H1 (cell line): ENCODE measurements around the gene NEDD4L. TPM values are rescaled to one million over a fixed set of nuclear protein-coding genes. Genes with fewer than 3 reads are reported as not detected.

Experiments
- CTCF ChIA-PET: fragments of 300-600 bp; sonication (Branson Sonifier 250); formaldehyde crosslinking; loops from one replicate; lab custom pipeline; 2021; ENCODE audit not compliant: partially characterized antibody; lab: Charles Lee
- POLR2A ChIA-PET: fragments of 300-600 bp; sonication (Branson Sonifier 250); formaldehyde crosslinking; loops from one replicate; lab custom pipeline; 2021; ENCODE audit warnings: inconsistent platforms; ENCODE audit not compliant: partially characterized antibody; lab: Charles Lee
- DNase-seq, 2 experiments: peaks; one replicate each; pipeline versions ENCODE4 v3.0.0 to v3.0.0-alpha.2; 2010 to 2022; ENCODE audit warnings: low spot score in 2 of 2, low read depth in 1 of 2, mixed read lengths in 1 of 2
- FAIRE-seq: peaks from 2 replicates; lab custom pipeline; 2011; peaks lifted over from hg19 to GRCh38; lab: Jason Lieb, UNC
- H2AFZ ChIP-seq: 2 replicates; pipeline ENCODE4 v1.8.1; 2012; ENCODE audit warnings: low read length, inconsistent platforms
- H2AK5ac ChIP-seq: 2 replicates; pipeline ENCODE4 v1.6.1; 2013; ENCODE audit warnings: low read depth, low read length
- H2BK120ac ChIP-seq: replicated peaks from 2 replicates; pipeline ENCODE3; 2013; ENCODE audit warnings: low read depth, low read length, inconsistent platforms
- H2BK12ac ChIP-seq: 2 replicates; pipeline ENCODE4 v1.6.1; 2013; ENCODE audit warnings: low read depth, low read length
- H2BK15ac ChIP-seq: 2 replicates; pipeline ENCODE4 v1.6.1; 2013; ENCODE audit warnings: low read length
- H2BK20ac ChIP-seq: 2 replicates; pipeline ENCODE4 v1.6.1; 2013; ENCODE audit warnings: low read length
- H2BK5ac ChIP-seq: 2 replicates; pipeline ENCODE4 v1.6.1; 2013; ENCODE audit warnings: low read depth, low read length
- H3K14ac ChIP-seq: 2 replicates; pipeline ENCODE4 v1.6.1; 2013; ENCODE audit warnings: inconsistent platforms; ENCODE audit not compliant: insufficient read length
- H3K18ac ChIP-seq: 2 replicates; pipeline ENCODE4 v1.6.1; 2013; ENCODE audit warnings: low read length; ENCODE audit errors: extremely low read depth
- H3K23ac ChIP-seq: 2 replicates; pipeline ENCODE4 v1.6.1; 2013; ENCODE audit warnings: inconsistent platforms; ENCODE audit not compliant: insufficient read length
- H3K23me2 ChIP-seq: 2 replicates; pipeline ENCODE4 v1.6.1; 2013; ENCODE audit warnings: low read depth, low read length
- H3K27ac ChIP-seq: 2 replicates; pipeline ENCODE4 v1.6.1; 2011; ENCODE audit warnings: low read depth, low read length, inconsistent platforms
- H3K27me3 ChIP-seq, 4 experiments: replicated peaks in 1 of 4; 1 replicate in 1 of 4; 2 replicates in 3 of 4; pipeline versions ENCODE4 v1.6.1 to v1.8.1; 2011 to 2013; ENCODE audit warnings: low read length in 3 of 4, mild to moderate bottlenecking in 3 of 4, inconsistent platforms in 2 of 4, mixed read lengths in 2 of 4, moderate library complexity in 1 of 4; ENCODE audit not compliant: control insufficient read depth in 3 of 4, insufficient read depth in 3 of 4; ENCODE audit errors: extremely low read depth in 1 of 4
- H3K36me3 ChIP-seq, 4 experiments: 2 replicates each; pipeline versions ENCODE4 v1.6.1 to v1.8.1; 2011 to 2013; ENCODE audit warnings: mild to moderate bottlenecking in 4 of 4, low read length in 3 of 4, moderate library complexity in 2 of 4, control low read depth in 1 of 4, inconsistent platforms in 1 of 4; ENCODE audit not compliant: insufficient read depth in 4 of 4, control insufficient read depth in 2 of 4
- H3K4ac ChIP-seq: replicated peaks from 2 replicates; pipeline ENCODE3; 2013; ENCODE audit warnings: low read length, low read depth, mixed read lengths, inconsistent platforms; ENCODE audit not compliant: insufficient read length
- H3K4me1 ChIP-seq, 4 experiments: replicated peaks in 1 of 4; 1 replicate in 1 of 4; 2 replicates in 3 of 4; pipeline versions ENCODE4 v1.6.1 to v1.8.1; 2011 to 2013; ENCODE audit warnings: low read length in 3 of 4, inconsistent platforms in 2 of 4, mixed read lengths in 1 of 4; ENCODE audit not compliant: insufficient read depth in 4 of 4, control insufficient read depth in 3 of 4
- H3K4me2 ChIP-seq, 2 experiments: 2 replicates each; pipeline versions ENCODE4 v1.6.1 to v1.8.1; 2011 to 2013; ENCODE audit warnings: low read depth in 2 of 2, low read length in 2 of 2, control low read depth in 1 of 2, inconsistent platforms in 1 of 2, mild to moderate bottlenecking in 1 of 2; ENCODE audit not compliant: insufficient read depth in 1 of 2
- H3K4me3 ChIP-seq, 4 experiments: fragments of 200-600, 300-600 bp in 1 of 4; sonication (generic), shearing (Covaris generic), sonication (Bioruptor Twin) in 1 of 4; 2 replicates each; pipeline versions ENCODE4 v1.5.1 to v1.8.1; 2011 to 2016; ENCODE audit warnings: low read length in 4 of 4, low read depth in 3 of 4, control low read depth in 2 of 4, inconsistent platforms in 2 of 4, mild to moderate bottlenecking in 2 of 4, mixed read lengths in 1 of 4, moderate library complexity in 1 of 4; ENCODE audit not compliant: insufficient read depth in 2 of 4; ENCODE audit errors: extremely low read depth in 1 of 4
- H3K56ac ChIP-seq: replicated peaks from 2 replicates; pipeline ENCODE3; 2013; ENCODE audit warnings: low read depth, mild to moderate bottlenecking, mixed read lengths, low read length, inconsistent platforms; ENCODE audit not compliant: insufficient read length
- H3K79me1 ChIP-seq: 2 replicates; pipeline ENCODE4 v1.6.1; 2013; ENCODE audit warnings: low read depth, low read length, control low read depth
- H3K79me2 ChIP-seq, 2 experiments: 2 replicates each; pipeline versions ENCODE4 v1.6.1 to v1.8.1; 2012 to 2013; ENCODE audit warnings: low read length in 2 of 2, mild to moderate bottlenecking in 2 of 2, inconsistent platforms in 1 of 2; ENCODE audit not compliant: insufficient read depth in 2 of 2, control insufficient read depth in 1 of 2
- H3K9ac ChIP-seq, 4 experiments: replicated peaks in 1 of 4; 1 replicate in 1 of 4; 2 replicates in 3 of 4; pipeline versions ENCODE4 v1.6.1 to v1.8.1; 2011 to 2013; ENCODE audit warnings: low read depth in 3 of 4, low read length in 3 of 4, control low read depth in 2 of 4, mild to moderate bottlenecking in 2 of 4, moderate library complexity in 2 of 4, inconsistent platforms in 1 of 4; ENCODE audit errors: extremely low read depth in 1 of 4
- H3K9me3 ChIP-seq, 2 experiments: 2 replicates each; pipeline versions ENCODE4 v1.6.1 to v1.8.1; 2012 to 2013; ENCODE audit warnings: mild to moderate bottlenecking in 2 of 2, moderate library complexity in 2 of 2, control low read depth in 1 of 2, inconsistent platforms in 1 of 2, low read depth in 1 of 2, low read length in 1 of 2, mixed read lengths in 1 of 2; ENCODE audit not compliant: insufficient read depth in 2 of 2
- H4K20me1 ChIP-seq, 2 experiments: replicated peaks in 1 of 2; 2 replicates each; pipeline versions ENCODE3 to v1.8.1; 2011 to 2013; ENCODE audit warnings: inconsistent platforms in 2 of 2, low read length in 2 of 2, mild to moderate bottlenecking in 1 of 2; ENCODE audit not compliant: insufficient read depth in 2 of 2, control insufficient read depth in 1 of 2
- H4K5ac ChIP-seq: 2 replicates; pipeline ENCODE4 v1.6.1; 2013; ENCODE audit warnings: low read length, low read depth, mixed read lengths, inconsistent platforms; ENCODE audit not compliant: insufficient read length
- H4K8ac ChIP-seq: 2 replicates; pipeline ENCODE4 v1.8.0; 2013; ENCODE audit warnings: mild to moderate bottlenecking, moderate library complexity, low read length, inconsistent platforms; ENCODE audit not compliant: insufficient read depth; ENCODE audit errors: extremely low read depth
- H4K91ac ChIP-seq: replicated peaks from 2 replicates; pipeline ENCODE3; 2013; ENCODE audit warnings: low read length, mixed read lengths, inconsistent platforms; ENCODE audit not compliant: insufficient read length
- ASH2L ChIP-seq: fragments of 200-600, 300-600 bp; sonication (generic); IDR thresholded peaks from one replicate; pipeline ENCODE4 v1.7.1; 2017; ENCODE audit warnings: low read length
- BACH1 ChIP-seq: IDR thresholded peaks from 2 replicates; pipeline ENCODE4 v1.6.1; 2012; ENCODE audit warnings: low read length, improper control_type of control experiment
- E2F6 ChIP-seq: IDR thresholded peaks from 2 replicates; pipeline ENCODE4 v1.6.1; 2012; ENCODE audit warnings: inconsistent platforms
- EP300 ChIP-seq, 2 experiments: IDR thresholded peaks; 1 replicate in 1 of 2; 2 replicates in 1 of 2; pipeline ENCODE4 v1.6.1; 2011 to 2012; ENCODE audit warnings: low read depth in 2 of 2, low read length in 2 of 2, mild to moderate bottlenecking in 2 of 2, borderline replicate concordance in 1 of 2, inconsistent platforms in 1 of 2, moderate library complexity in 1 of 2
- GABPA ChIP-seq: IDR thresholded peaks from 2 replicates; pipeline ENCODE4 v1.6.1; 2011; ENCODE audit warnings: mild to moderate bottlenecking, low read length, moderate library complexity, borderline replicate concordance; ENCODE audit not compliant: insufficient read depth
- KDM4A ChIP-seq: IDR thresholded peaks from one replicate; pipeline ENCODE4 v1.7.1; 2012; ENCODE audit warnings: low read depth, mild to moderate bottlenecking, moderate library complexity, low read length, inconsistent platforms; ENCODE audit not compliant: severe bottlenecking
- NANOG ChIP-seq: IDR thresholded peaks from 2 replicates; pipeline ENCODE4 v1.6.1; 2011; ENCODE audit warnings: low read length, low read depth, mild to moderate bottlenecking, inconsistent platforms; ENCODE audit not compliant: insufficient read depth, poor library complexity, severe bottlenecking
- POU5F1 ChIP-seq: IDR thresholded peaks from 2 replicates; pipeline ENCODE4 v1.6.1; 2011; ENCODE audit warnings: low read depth, mild to moderate bottlenecking, low read length, moderate library complexity
- SP1 ChIP-seq: IDR thresholded peaks from 2 replicates; pipeline ENCODE4 v1.6.1; 2011; ENCODE audit warnings: low read depth, low read length
- TAF1 ChIP-seq: IDR thresholded peaks from 2 replicates; pipeline ENCODE4 v1.6.1; 2011; ENCODE audit warnings: mild to moderate bottlenecking, low read depth, low read length
- TEAD4 ChIP-seq: IDR thresholded peaks from 2 replicates; pipeline ENCODE4 v1.6.1; 2012; ENCODE audit warnings: low read depth, low read length, inconsistent platforms, mixed read lengths
- YY1 ChIP-seq: IDR thresholded peaks from 2 replicates; pipeline ENCODE4 v1.6.1; 2011; ENCODE audit warnings: low read depth, mild to moderate bottlenecking, low read length
- WGBS, 2 experiments: shearing (Covaris generic) in 1 of 2; methylation state at CpG; one replicate each; pipeline versions ENCODE4 v1.1.6 to v1.1.7; 2013 to 2015; ENCODE audit warnings: low lambda C conversion rate in 2 of 2, mixed read lengths in 2 of 2, inconsistent platforms in 1 of 2, low coverage in 1 of 2, missing lambda C conversion rate in 1 of 2; ENCODE audit not compliant: insufficient replicate concordance in 2 of 2, insufficient coverage in 1 of 2, insufficient read length in 1 of 2; ENCODE audit errors: extremely low coverage in 1 of 2, missing lambda C conversion rate in 1 of 2; 5-methylcytosine and 5-hydroxymethylcytosine counted together
- polyA plus RNA-seq, 7 experiments: library from polyadenylated mRNA; depleted of rRNA in 3 of 7; stranded (reverse) in 5 of 7; unstranded in 2 of 7; fragments of >200 nt in 5 of 7; fragments of 200-250 nt in 2 of 7; gene quantifications; 1 replicate in 5 of 7; 2 replicates in 1 of 7; 4 replicates in 1 of 7; pipeline versions ENCODE4 v1.2.1 to v1.2.3, GENCODE V29; 2011 to 2013; ENCODE audit warnings: missing spikeins in 2 of 7, mixed read lengths in 2 of 7
- total RNA-seq: library from RNA; stranded (reverse); fragmentation: NEBNext Ultra II Directional; extraction: Animal tissue kit (Norgen Biotek cat#: 25700); gene quantifications from 2 replicates; pipeline ENCODE4 v1.2.1, GENCODE V29; 2021

Gene NEDD4L
- total and polyA plus RNA-seq, 2 of the 8 experiments (the other 6 are each of a cell fraction or from before 2014, with no cell fraction given): 37.3 to 69.8 TPM

DNA sequence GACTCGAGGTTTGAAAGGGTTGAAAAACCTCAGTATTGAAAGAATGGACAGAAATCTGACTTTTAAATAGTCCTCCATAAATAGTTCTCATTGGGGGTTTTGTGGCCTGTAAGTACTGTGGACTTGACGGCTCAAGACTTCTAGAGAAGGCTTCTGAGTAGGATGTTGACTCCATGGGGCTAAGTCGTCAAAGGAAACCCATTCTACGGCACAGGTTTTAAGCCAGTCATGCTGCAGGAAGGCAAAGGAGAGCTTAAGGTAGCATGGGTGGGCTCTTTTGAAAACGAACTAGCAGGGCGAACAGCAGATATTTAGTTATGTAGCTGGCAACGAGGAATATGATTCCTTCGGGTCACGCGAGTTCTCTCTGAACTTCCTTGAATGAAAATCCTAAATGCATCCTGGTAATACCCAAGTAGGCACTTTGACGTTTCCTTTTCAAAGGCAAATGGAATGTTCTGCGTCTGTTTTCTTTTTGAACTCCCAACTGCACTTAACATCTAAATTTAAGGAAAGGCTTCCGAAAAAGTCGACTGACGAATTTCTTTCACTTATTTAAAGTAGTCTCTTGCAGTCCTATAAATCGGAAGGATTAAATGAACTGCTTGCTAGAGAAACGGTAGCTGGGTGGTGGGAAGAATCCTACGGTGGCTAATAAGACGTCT is 1.1 kb upstream of the NEDD4L start:
- H2BK120ac ChIP-seq: no peak overlapping the region
- H3K4me2 ChIP-seq: peak overlapping the region; percentile 73 to 90
- POLR2A ChIA-PET: interaction anchor here (0.6 to 1.4 kb wide), 6 partner anchors 12 to 130 kb away, joined by 3 to 9 read pairs (median 3); no protein-coding TSS in a partner anchor
- H2AK5ac ChIP-seq: no peak overlapping the region
- no peaks in the 10 kb centered on the region for H3K9me3 ChIP-seq
- no peak overlapping the region for H3K56ac ChIP-seq
- H3K36me3 ChIP-seq: no peaks in the 10 kb centered on the region
- H2BK5ac ChIP-seq: no peak overlapping the region
- H3K4ac ChIP-seq: no peak overlapping the region
- no peak overlapping the region for H3K18ac ChIP-seq
- no peak overlapping the region for H2BK12ac ChIP-seq
- peaks cover 4 to 7% of the 10 kb centered on the region in 2 experiments for H4K20me1 ChIP-seq
- H3K27me3 ChIP-seq: no peaks in the 10 kb centered on the region; a peak in 1 of 7 replicates
- no peak overlapping the region for H2AFZ ChIP-seq
- H4K91ac ChIP-seq: no peak overlapping the region
- H3K23ac ChIP-seq: no peak overlapping the region
- CTCF ChIA-PET: interaction anchor here (0.6 to 3.8 kb wide), 42 partner anchors 10 to 736 kb away, joined by 3 to 63 read pairs (median 5); no protein-coding TSS in a partner anchor
- no peak overlapping the region for H3K9ac ChIP-seq
- H3K79me1 ChIP-seq: no peaks in the 10 kb centered on the region
- H3K4me1 ChIP-seq: peaks cover 3 to 6% (median 4%) of the 10 kb centered on the region in 4 experiments; a peak in 5 of 7 replicates
- H4K5ac ChIP-seq: no peak overlapping the region
- 19% methylated on average over 19 of the region's 19 CpGs; no CpG with 5 or more reads in 1 of the 2 experiments for WGBS, 2 experiments
- no peak overlapping the region for H3K27ac ChIP-seq
- no peak overlapping the region for H2BK15ac ChIP-seq
- no peak overlapping the region for H4K8ac ChIP-seq
- no peak overlapping the region for H3K14ac ChIP-seq
- peaks cover 3 to 17% of the 10 kb centered on the region in 2 experiments; a peak in 2 of 4 replicates for H3K79me2 ChIP-seq
- DNase-seq (no peak), FAIRE-seq (no peak)
- H2BK20ac ChIP-seq: no peak overlapping the region
- peaks cover 6% of the 10 kb centered on the region for H3K23me2 ChIP-seq
- H3K4me3 ChIP-seq: peak overlapping the region; percentile 73 to 99 (median 84); a peak in 7 of 8 replicates
- TF ChIP-seq KDM4A (no peak), TAF1 (no peak), ASH2L (no peak), TEAD4 (no peak), GABPA (no peak), E2F6 (no peak), EP300 (IDR thresholded peaks at IDR 0.05; ENCODE audit: borderline replicate concordance in 1 of 2, low read depth in 2 of 2, low read length in 2 of 2) (no peak), BACH1 (no peak), NANOG (no peak), YY1 (no peak), POU5F1 (no peak), SP1 (no peak)
